Measurements from ENCODE around the gene PDE4D.

- TF ChIP-seq CTCF (conservative IDR thresholded peaks at IDR 0.05; ENCODE audit: low read depth, low read length) (no peak), EZH2 (IDR thresholded peaks at IDR 0.05; ENCODE audit: borderline replicate concordance, low read depth, low read length, poor library complexity, severe bottlenecking) (no peak)
Observed at GRCh38 chr5:58932057-58932612, 961.4 kb downstream of the PDE4D start.
